Measurements from ENCODE around the gene SLC7A9.

Gene SLC7A9

DNA sequence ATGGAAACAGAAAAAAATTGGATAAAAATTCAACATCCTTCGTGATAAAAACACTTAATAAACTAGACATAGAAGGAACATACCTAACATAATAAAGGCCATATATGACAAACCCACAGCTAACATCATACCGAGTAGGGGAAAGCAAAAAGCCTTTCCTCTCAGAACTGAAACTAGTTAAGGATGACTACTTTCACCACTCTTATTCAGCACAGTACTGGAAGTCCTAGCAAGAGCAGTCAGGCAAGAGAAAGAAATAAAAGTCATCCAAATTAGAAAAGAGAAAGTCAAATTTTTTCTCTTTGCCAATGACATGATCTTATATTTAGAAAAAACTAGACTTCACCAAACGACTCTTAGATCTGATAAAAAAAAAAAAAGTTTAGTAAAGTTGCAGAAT, 25.8 kb upstream of the SLC7A9 start:
- TF ChIP-seq GATA2 (IDR thresholded peaks at IDR 0.05; ENCODE audit: low read depth, low read length) (no peak), GATA3 (IDR thresholded peaks at IDR 0.05; ENCODE audit: low read depth, low read length) (no peak)

DNA sequence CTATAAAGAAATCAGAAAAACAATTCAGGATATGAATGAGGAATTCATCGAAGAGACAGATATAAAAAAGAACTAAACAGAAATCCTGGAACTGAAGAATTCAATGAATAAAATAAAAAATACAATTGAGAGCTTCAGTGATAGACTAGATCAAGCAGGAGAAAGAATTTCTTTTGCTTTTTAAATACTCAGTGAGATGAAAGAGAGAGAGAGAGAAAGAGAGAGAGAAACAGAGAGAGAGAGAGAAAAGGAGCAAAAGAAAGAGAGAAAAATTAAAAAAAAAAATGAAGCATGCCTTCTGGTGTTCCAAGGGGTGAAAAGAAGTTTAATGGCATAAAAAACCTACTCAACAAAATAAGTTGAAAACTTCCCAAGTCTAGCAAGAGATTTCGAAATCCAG, 22.0 kb upstream of the SLC7A9 start:
- no peak for TF ChIP-seq GATA2 (IDR thresholded peaks at IDR 0.05; ENCODE audit: low read depth, low read length)
- no peak for TF ChIP-seq GATA3 (IDR thresholded peaks at IDR 0.05; ENCODE audit: low read depth, low read length)

DNA sequence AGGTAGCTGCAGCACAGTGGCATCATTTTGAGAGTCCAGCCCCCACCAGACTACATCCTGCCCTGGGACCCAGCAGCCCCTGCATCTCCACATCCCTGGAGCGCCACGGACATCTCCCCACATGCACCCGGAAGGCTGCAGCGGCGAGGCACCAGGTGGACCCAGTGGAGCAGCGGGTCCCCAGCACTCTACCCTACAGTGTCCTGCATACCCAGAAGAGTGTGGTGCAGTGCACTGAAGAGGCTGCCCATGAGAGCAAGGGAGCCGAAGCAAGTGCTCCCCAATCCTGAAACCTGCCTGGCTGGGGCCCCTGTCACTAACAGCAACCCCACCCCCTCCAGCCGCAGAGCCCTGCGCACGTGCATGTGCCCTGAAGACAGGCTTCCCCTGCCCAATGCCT, 21.3 kb upstream of the SLC7A9 start:
- TF ChIP-seq GATA2 (IDR thresholded peaks at IDR 0.05; ENCODE audit: low read depth, low read length) (no peak), GATA3 (IDR thresholded peaks at IDR 0.05; ENCODE audit: low read depth, low read length) (no peak)

DNA sequence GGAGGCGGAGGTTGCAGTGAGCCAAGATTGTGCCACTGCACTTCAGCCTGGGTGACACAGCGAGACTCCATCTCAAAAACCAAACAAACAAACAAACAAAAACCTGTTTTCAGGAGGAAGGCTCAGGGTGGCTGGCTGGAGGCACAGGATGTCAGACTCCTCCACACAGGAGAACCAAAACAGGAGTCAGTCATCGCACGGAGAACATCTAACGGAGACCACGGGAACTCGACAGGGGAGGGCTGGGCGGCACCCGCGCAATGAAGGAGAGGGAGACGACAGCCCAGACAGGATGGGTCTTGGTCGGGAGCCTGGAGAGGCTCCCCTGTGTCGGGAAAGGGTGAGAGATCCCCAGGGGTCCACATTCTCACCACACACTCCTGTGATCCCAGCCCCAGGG, 20.8 kb upstream of the SLC7A9 start:
- no peak for TF ChIP-seq GATA2 (IDR thresholded peaks at IDR 0.05; ENCODE audit: low read depth, low read length)
- TF ChIP-seq GATA3 (IDR thresholded peaks at IDR 0.05; ENCODE audit: low read depth, low read length): no peak

DNA sequence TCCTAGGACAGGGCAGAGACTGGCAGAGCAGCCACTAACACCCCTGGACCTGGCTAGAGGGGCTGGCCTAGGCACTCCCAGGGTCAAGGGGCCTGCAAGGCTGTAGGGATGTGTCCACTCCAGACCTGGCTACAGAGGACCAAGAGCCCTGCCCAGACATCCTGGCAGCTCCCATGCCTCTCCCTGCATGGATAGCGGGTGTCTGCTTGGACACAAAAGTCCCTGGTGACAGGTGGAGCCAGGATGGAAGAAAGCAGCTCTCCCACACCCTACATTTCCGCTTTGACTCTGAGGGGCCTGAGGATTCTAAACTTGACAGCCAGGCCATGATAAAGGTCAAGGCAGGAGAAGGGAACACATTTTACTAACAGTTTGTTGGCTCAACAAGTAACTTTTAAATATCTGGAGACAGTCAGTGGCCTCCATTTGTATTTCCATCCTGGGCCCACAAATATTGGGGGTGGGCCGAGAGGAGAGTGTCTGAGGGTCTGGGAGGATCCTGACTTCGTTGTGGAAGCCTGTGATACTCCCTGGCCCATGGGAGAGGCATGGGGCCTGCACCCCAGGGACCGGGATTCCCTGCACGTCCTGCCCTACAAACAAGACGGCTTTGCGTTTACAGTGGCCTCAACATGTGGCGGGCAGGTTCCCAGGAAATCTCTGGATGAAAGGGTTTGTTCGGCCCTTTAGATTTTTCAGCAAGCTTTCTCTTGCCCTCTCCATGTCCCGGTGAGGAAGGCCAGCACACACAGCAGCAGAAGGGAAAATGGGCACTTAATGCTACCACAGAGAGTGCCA, 19.8 kb upstream of the SLC7A9 start:
- no peak for TF ChIP-seq GATA3 (IDR thresholded peaks at IDR 0.05; ENCODE audit: low read depth, low read length)
- no peak for TF ChIP-seq GATA2 (IDR thresholded peaks at IDR 0.05; ENCODE audit: low read depth, low read length)

DNA sequence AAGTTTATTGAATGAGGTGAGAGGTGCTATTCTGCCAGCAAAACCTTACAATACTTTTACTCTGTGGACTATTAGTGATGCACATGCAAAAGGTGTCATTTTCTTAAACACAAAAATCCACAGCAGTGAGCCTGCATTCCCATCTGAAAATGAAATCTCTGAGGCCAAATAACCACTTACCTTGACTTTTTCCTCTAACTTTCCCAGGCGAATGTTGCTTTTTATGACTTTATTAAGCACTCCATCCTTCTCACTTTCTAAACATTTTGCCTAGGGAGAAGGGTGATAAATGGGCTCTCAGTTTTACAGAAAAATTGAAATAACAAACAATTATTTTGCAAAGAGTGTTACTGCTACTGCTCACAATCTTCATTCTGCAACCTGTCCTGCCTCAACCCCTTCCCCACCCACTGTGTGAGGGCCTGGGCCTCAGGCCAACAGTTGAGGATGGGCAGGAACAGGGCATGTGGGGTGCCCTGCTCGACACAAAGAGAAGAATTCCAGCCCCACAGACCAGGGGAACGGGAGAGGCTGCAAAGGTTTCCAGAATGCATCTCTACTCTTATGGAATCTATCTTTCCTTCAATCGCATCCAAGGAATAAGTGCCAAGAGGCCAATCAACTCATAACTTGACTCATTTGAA, 18.1 kb upstream of the SLC7A9 start:
- TF ChIP-seq GATA2 (IDR thresholded peaks at IDR 0.05; ENCODE audit: low read depth, low read length) (no peak), GATA3 (IDR thresholded peaks at IDR 0.05; ENCODE audit: low read depth, low read length) (no peak)

DNA sequence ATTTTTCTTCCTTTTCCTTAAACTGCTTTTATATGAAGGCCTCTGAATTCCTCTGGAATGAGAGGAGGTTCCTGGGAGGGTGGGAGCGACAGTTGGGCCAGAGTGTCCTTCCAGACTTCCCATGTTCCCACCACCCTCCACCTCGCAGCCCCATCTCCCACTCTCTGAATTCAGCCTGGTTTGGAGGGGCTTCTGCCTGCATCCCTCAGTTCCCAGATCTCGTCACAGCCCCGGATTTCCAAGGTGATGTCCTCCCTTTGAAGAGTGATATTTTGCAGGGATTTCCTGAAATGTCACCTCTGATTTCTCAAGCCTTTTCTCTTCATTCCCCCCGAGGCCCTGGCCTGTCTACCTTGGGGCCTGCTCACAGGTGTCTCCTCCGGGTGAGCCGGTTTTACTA, 16.7 kb upstream of the SLC7A9 start:
- TF ChIP-seq GATA3 (IDR thresholded peaks at IDR 0.05; ENCODE audit: low read depth, low read length) (no peak), GATA2 (IDR thresholded peaks at IDR 0.05; ENCODE audit: low read depth, low read length) (no peak)

DNA sequence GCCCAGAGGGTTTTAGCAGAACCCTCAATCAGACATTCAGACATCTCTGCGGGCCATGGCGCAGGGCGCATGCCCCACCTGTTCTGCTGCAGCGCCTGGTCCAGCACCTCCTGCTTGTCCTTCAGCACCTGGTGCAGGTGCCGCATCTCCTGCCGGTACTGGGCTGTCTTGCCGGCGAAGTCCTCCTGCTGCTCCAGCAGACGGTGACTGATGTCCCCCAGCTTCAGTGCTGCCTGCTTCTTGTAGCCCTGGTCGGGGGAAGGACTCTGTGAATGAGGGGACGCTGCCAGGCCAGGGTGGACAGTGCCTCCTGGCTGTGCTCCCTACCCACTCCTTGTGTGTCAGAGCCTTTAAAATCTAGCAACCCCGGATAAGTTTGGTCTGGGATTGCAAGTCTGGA, 12.2 kb upstream of the SLC7A9 start:
- TF ChIP-seq GATA3 (IDR thresholded peaks at IDR 0.05; ENCODE audit: low read depth, low read length) (no peak), GATA2 (IDR thresholded peaks at IDR 0.05; ENCODE audit: low read depth, low read length) (no peak)

DNA sequence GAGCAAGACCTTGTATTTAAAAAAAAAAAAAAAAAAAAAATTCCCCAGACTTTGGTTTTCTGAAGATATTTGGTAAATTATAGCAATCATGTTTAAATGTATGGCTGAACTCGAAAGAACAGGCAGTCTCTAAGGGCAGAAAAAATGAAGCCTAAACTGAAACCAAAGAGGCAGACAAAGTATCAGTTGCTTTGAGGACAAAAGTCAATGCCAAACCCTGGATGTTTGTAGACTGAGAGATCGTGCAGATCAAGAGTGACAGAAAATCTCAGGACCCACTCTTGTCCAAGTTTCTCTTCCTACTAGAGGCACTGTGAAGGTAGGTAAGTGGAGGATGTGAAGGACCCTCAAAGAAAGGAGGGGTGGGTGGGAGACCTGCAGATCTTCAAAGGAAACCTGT, 11.1 kb upstream of the SLC7A9 start:
- TF ChIP-seq GATA2 (IDR thresholded peaks at IDR 0.05; ENCODE audit: low read depth, low read length) (no peak), GATA3 (IDR thresholded peaks at IDR 0.05; ENCODE audit: low read depth, low read length) (no peak)

DNA sequence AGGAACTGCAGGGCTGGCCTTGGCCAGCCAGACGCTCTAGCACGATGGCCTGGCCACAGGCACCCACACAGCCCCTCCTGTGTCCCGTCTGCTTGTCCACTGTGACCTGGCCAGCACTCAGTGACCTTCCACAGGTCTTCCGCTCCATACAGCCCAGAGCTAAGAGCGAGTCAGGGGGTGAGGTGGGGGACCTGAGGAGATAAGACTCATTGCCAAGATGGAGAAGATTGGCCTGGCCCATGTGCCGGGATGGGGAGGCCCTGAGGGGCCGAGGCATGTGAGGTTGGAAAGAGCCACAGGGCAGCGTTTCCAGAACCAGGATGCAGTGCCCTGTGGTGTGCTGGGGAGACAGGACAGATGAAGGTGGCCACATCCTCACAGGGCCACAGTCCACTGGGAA, 10.2 kb upstream of the SLC7A9 start:
- TF ChIP-seq GATA2 (IDR thresholded peaks at IDR 0.05; ENCODE audit: low read depth, low read length): no peak
- TF ChIP-seq GATA3 (IDR thresholded peaks at IDR 0.05; ENCODE audit: low read depth, low read length): no peak

DNA sequence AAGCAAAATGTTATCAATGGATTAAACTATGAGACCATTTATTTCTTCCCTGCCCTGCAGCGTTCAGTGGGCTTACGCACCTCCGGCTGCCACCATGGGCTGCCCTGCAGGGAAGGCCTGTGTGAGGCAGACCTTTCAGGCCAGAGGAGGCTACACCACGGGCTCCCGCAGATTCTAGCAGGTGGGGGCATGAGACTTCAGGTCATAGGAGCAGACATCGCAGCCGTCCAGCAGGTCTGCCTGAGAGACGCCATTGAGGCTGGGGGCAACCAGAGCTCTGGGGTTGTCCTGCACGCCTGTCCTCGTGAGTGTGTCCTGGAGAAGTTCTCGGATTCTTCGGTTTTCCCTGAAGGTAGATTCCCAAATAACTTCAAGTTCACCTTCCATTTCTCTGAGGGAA, 9.4 kb upstream of the SLC7A9 start:
- TF ChIP-seq GATA2 (IDR thresholded peaks at IDR 0.05; ENCODE audit: low read depth, low read length): no peak
- TF ChIP-seq GATA3 (IDR thresholded peaks at IDR 0.05; ENCODE audit: low read depth, low read length): no peak

DNA sequence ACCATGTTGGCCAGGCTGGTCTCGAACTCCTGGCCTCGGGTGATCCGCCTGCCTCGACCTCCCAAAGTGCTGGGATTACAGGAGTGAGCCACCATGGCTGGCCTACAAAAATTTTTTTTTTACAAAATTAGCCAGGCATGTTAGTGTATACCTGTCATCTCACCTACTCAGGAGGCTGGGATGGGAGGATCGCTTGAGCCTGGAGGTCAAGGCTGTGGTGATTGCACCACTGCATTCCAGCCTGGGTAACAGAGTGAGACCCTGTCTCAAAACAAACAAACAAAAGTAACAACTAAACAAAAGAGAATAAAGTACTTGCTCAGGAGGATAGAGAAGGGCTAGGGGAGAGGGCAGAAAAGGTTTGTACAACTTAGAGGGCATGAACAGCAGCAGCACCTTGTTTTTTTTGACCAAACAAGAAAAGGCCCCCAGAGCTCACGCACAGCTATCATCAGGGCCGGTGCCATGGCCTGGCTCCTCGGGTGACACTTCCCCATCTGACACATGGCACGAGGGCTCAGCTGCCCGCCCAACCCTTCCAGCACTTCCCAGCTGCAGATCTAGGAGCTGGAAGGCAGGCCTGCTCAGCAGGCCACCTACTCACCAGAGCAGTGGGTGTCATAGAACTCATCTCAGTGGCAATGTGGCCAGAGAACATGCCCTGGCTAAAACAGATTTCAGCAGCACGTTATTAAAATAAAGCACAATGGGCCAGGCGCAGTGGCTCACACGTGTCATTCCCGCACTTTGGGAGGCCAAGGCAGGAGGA, 8.6 kb upstream of the SLC7A9 start:
- TF ChIP-seq GATA2 (IDR thresholded peaks at IDR 0.05; ENCODE audit: low read depth, low read length) (no peak), GATA3 (IDR thresholded peaks at IDR 0.05; ENCODE audit: low read depth, low read length) (no peak)

DNA sequence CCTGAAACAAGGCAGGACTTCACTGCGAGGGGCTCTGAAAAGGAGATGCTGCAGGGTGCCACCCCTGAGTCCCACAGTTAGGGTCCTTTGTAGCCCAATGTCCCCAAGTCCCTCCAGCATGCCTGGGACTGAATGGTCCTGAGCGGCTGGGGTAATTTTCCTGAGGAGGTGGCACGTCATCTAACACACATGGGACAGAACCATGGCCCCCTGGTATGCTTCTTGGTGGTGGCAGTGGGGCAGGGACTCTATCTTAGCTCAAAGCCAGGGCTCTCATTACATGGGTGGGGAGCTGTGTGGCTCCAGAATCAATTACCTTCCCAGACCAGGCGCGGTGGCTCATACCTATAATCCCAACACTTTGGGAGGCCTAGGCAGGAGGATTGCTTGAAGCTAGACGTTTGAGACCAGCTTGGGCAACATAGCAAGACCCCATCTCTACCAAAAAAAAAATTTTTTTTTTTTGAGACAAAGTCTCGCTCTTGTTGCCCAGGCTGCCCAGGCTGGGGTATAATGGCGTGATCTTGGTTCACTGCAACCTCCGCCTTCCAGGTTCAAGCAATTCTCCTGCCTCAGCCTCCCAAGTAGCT, 7.9 kb upstream of the SLC7A9 start:
- TF ChIP-seq GATA3 (IDR thresholded peaks at IDR 0.05; ENCODE audit: low read depth, low read length) (no peak), GATA2 (IDR thresholded peaks at IDR 0.05; ENCODE audit: low read depth, low read length) (no peak)

DNA sequence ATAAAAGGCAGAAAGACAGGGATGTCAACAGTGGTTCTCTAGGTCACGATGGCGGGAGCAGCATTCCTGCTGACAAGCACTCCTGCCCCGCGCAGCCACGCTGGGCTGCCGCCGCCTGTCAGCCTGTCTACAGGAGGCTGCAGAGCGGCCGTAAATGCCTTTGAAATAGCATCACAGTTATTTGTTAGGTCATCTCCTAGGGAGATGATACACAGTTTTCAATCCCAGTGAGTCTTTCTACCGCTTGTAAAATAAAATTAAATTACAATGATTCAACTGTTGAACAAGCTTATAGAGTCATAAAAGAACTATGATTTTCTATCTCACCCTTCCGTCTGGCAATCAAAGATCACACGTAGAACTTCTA, 7.3 kb upstream of the SLC7A9 start:
- no peak for TF ChIP-seq GATA3 (IDR thresholded peaks at IDR 0.05; ENCODE audit: low read depth, low read length)
- TF ChIP-seq GATA2 (IDR thresholded peaks at IDR 0.05; ENCODE audit: low read depth, low read length): no peak

Data from SH-SY5Y (cell line).